Activated T-cell treated with anti-CD3 and anti-CD28 coated beads for 4 hours (primary cell): ENCODE results near the gene BSCL2.
"Not testable (repeated sequence)": the region's sequence is repeated elsewhere in the genome, so short reads cannot be mapped to it uniquely, and the experiment has no call there.

ENCODE experiments used
- DNase-seq: peaks from one replicate; pipeline ENCODE4 v3.0.0-alpha.2; 2020

Gene BSCL2

DNA sequence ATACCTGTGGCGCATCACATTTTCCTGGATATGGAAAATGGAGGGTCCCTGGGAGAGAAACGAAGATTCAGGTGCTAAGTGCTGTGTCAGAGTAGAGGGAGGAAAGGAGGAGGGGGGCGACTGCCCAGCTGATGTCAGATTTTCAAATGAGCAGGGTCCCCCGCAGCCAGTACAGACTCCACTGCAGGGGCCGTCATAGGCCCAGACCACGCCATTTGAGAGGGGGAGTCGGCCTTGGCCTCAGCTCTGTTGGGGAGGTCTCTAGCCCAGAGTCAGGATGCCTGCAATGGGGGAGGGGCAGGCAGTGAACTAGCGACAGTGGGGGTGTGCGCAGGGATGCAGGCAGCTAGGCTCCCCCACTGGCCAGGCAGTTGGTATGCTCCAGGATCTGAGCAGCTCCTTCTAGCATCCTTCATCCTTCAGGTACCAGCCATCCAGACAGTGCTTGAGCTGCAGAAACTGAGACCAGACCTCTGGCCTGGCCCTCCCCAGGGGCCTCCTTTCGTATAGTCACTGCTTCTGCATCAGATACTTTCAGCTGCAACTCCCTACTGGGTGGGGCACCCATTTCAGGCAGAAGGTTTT is at the start of gene BSCL2, which contains the start of gene GNG3:
BSCL2 (minus strand) TSS at position 148 of the 585 bp plus-strand sequence. CDS start 229 bp downstream, outside the sequence.
GNG3 (plus strand) TSS at position 400 of the 585 bp plus-strand sequence. CDS start 620 bp downstream, outside the sequence.
- no peak for DNase-seq

DNA sequence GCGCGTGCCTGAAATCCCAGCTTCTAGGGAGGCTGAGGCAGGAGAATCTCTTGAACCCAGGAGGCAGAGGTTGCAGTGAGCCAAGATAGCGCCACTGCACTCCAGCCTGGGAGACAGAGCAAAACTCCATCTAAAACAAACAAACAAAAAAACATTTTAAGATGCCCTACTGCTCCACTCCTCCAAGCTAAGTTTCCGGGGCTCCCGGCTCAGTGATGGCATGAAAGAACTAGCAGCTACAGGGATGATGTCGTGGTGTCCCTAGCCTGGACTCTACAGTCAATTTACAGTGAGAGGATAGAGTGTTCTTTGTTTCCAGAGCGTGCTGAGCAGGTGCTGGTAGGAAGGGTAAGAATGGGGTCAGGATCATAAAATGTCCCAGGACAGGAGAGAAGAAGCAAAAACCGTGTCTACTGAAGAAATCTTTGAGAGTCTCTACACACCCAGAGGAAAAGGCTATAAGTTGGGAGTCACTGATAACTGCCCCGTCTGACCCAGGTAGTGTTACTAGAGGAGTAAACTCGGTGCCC is 47.9 kb upstream of the BSCL2 start:
- no peak for DNase-seq

GRCh38 chr11:62753736-62754603 is 46.7 kb upstream of the BSCL2 start, which contains the start of gene ZBTB3:
Gene ZBTB3 (minus strand): TSS chr11:62754160. CDS start chr11:62753664, 496 bp downstream.
- peak; percentile 96 for DNase-seq

GRCh38 chr11:62752994-62753735 is 45.9 kb upstream of the BSCL2 start:
- DNase-seq = no peak

DNA sequence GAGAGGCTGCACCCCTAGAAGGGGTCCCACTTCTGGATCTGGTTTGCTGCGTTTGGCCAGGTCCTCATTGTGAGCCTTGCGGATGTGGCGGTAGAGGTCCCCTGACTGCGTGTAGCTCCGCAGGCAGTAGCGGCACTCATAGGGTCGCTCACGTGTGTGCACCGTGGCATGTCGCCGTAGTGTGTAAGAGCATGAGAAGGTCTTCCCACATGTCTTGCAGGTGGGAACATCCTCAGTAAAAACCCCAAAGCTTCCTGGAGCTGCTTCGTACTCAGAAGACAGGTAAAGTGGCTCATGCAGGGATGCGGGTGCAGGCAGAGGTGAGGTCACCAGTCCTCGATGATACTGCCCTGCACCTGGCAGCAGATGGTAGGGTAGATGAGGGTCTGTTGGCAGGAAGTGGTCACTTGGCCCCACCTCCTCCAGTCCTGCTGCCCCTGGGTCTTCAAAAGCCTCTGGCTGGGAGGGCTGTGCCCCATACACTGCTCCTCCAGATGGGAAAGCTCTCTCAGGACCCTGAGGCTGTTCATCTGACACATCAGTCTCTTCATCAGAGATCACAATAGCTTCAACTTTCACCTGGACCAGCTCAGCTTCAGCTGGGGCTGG is 45.1 kb upstream of the BSCL2 start:
- DNase-seq = no peak

- DNase-seq = not testable (repeated sequence)
These were observed 42.7 kb upstream of the BSCL2 start for GRCh38 chr11:62749931-62750330.

DNA sequence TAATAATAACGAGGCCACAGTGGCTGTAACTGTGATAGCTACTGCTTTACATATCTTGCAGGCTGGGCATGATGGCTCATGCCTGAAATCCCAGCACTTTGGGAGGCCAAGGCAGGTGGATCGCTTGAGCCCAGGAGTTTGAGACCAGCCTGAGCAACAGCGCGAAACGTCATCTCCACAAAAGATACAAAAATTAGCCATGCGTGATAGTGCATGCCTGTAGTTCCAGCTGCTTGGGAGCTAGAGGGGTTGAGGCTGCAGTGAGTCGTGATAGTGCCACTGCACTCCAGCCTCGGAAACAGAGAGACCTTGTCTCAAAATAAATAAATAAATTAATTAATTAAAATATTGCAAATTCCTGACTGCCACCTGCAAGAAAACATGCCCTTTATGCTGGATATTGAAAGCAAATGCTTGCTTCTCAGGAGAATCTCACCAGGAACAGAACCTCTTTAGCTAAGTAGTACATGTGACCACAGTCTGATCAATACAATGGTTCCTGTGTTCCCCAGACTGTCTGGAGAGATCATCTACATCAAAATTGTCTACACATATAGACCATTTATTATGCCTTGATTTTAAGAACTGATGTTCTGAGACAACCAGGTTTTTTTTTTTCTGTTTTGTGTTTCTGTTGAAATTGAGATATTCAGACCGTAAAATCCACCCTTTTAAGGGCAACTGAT is 40.4 kb upstream of the BSCL2 start:
- no peak for DNase-seq

DNA sequence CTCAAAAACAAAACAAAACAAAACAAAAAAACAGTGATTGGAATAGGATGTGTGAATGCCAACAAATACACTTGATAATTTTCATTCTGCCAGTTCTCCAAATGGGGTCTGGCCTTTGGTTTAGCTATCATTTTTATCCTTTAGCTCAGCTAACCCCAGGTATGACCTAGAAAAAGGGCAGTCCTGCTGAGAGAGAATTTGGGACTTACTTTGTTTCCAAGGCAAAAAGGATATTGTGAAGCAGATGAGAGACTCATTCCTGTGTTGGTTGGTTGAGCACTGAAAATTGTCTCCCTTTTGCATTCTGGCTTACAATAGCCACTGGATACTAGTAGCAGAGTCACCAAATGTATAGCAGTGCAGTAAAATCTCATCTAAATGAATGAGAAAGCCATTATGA is 30.0 kb upstream of the BSCL2 start:
- DNase-seq = no peak

- no peak for DNase-seq
These were observed 25.6 kb upstream of the BSCL2 start for GRCh38 chr11:62732830-62733229.

- not testable (repeated sequence) for DNase-seq
These were observed 22.9 kb upstream of the BSCL2 start for GRCh38 chr11:62730076-62730475.

DNA sequence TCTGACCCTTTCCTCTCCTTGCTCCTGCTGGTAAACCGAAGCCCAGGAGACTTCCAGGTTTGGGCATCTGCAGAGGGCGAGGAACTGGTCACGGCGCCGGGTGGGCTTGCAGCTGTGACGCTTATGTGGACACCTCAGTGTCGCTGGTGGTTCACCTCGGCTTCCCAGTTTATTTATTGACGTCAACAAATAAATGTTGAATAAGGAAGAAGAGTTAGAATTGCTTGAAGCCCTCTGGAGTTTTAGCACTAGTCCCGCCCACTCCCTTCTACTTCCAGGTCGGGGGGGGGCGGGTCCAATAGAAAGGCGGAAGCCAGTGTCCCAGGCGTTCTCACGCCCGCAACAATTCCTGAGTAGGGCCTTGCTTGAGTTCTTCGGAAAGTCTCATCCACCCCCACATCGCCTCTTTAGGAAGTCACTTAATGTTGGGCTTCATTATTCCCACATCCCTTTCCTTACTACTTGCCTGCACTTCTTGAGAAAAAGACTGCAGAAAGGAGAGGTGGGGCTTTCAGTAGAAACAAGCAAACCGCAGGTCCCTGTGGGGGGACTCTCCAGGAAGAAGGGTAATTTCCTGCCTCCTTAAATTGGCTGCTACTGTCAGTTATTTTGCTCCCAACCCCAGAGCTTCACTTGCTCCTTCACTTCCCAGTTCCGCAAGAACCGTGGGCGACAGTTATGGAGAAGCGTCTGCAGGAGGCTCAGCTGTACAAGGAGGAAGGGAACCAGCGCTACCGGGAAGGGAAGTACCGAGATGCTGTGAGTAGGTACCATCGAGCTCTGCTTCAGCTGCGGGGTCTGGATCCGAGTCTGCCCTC is 21.2 kb upstream of the BSCL2 start, which contains the start of gene TTC9C:
TTC9C (plus strand) TSS at position 316 of the 818 bp plus-strand sequence; CDS start at position 679, 363 bp downstream.
- peak; percentile 80 for DNase-seq

DNA sequence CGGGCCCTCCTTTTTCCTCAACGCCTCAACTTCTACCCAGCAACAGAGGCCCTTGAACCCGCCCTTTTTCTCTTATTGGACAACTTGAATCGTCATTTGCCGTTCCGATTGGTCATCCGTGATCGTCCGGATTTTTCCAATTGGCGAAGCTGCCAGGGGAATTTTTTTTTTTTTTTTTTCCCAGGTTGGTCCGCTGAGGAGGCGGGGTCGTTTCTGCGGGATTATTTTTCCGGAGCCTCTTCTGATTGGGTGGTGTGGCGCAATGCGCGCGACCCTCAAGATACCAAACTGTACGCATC is 20.6 kb upstream of the BSCL2 start:
- peak; percentile 67 for DNase-seq

- DNase-seq = peak; percentile 95
These were observed 20.1 kb upstream of the BSCL2 start, which contains the start of gene HNRNPUL2 for GRCh38 chr11:62727165-62727871. Gene HNRNPUL2 (minus strand): TSS chr11:62727457. CDS start chr11:62727156, 301 bp downstream.

GRCh38 chr11:62726915-62727164 is 19.6 kb upstream of the BSCL2 start:
- DNase-seq = no peak

GRCh38 chr11:62726156-62726914 is 19.1 kb upstream of the BSCL2 start:
- no peak for DNase-seq

- no peak for DNase-seq
These were observed 18.4 kb upstream of the BSCL2 start for GRCh38 chr11:62725646-62726045.

DNA sequence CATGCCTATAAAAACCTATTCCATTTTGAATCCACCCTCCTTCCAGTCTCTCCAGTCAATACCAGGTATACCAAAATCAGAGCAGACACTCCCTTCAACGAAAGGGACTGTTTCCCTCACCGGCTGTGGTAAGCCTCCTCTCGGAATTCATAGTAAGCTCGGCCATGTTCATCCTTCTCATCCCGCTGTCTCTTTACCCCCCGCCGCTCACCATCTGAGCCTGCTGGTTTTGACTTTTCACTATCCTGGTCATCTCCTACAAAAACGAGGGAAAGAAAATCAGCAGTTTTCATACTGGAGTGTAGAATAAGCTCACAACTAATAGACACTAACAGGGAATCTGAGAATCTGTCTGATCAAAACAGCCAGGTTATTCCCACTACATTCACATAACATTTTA is 16.9 kb upstream of the BSCL2 start:
- no peak for DNase-seq

- DNase-seq = no peak
These were observed 14.8 kb upstream of the BSCL2 start for GRCh38 chr11:62721994-62722393.

DNA sequence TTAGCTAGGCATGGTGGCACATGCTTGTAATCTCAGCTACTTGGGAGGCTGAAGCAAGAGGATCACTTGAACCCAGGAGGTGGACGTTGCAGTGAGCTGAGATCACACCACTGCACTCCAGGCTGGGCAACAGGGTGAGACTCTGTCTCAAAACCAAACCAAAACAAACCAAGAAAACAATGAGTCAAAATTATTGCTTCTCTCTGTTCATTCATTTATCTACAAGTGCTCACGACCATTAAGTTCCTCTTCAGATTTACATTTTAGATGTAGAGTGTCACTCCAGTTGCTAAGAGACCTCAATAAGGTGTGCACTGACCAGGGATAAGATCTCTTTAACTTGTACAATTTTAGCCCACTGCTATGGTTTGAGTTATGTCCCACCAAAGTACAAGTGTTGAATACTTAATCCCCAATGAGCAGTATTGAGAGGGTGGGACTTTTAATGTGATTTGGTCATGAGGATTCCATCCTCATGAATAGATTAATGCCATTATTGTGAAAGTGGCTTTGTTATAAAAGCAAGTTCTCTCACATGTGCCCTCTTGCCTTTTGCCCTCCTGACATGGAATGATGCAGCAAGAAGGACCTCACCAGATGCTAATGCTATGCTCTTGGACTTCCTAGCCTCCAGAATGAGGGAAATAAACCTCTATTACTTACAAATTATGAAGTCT is 12.2 kb upstream of the BSCL2 start:
- no peak for DNase-seq
